DND-41 (cell line): ENCODE data around the gene MKNK1.

Experiments
- CTCF ChIP-seq: IDR thresholded peaks from 2 replicates; pipeline ENCODE4 v1.5.1; 2012; ENCODE audit warnings: borderline replicate concordance, low read length, moderate library complexity, mild to moderate bottlenecking; ENCODE audit not compliant: poor library complexity, severe bottlenecking; ENCODE audit errors: extremely low read depth
- EZH2 ChIP-seq: IDR thresholded peaks from 3 replicates; pipeline ENCODE4 v1.6.1; 2012; ENCODE audit warnings: borderline replicate concordance, low read depth, mild to moderate bottlenecking, moderate library complexity, low read length, inconsistent platforms; ENCODE audit not compliant: severe bottlenecking

GRCh38 chr1:46523496-46524353 is 80.3 kb downstream of the MKNK1 start:
- TF ChIP-seq CTCF: no peak
- no peak for TF ChIP-seq EZH2
